SH-SY5Y (cell line): ENCODE data around the gene ELMO1.

Experiments
- GATA2 ChIP-seq: IDR thresholded peaks from 2 replicates; pipeline ENCODE4 v1.6.1; 2011; ENCODE audit warnings: mild to moderate bottlenecking, low read depth, low read length
- GATA3 ChIP-seq: IDR thresholded peaks from 2 replicates; pipeline ENCODE4 v1.6.1; 2011; ENCODE audit warnings: low read depth, mild to moderate bottlenecking, low read length, moderate library complexity

GRCh38 chr7:37330775-37331174 is 117.9 kb downstream of the ELMO1 start:
- TF ChIP-seq GATA3 (peak; percentile 85), GATA2 (peak; percentile 83)
